LNCaP clone FGC (cell line): ENCODE results near the gene ESX1.

Experiments used
- DNase-seq: peaks from one replicate; pipeline ENCODE4 v3.0.0-alpha.2; 2011; ENCODE audit warnings: low read depth
- H3K4me3 ChIP-seq: 2 replicates; pipeline ENCODE4 v1.5.1; 2011; ENCODE audit warnings: mild to moderate bottlenecking, low read depth, low read length, control low read depth
- CTCF ChIP-seq: IDR thresholded peaks from 2 replicates; pipeline ENCODE4 v1.5.1; 2012; ENCODE audit warnings: mild to moderate bottlenecking; ENCODE audit not compliant: control insufficient read depth, insufficient read depth; ENCODE audit errors: extremely low read depth

Gene ESX1

GRCh38 chrX:104254442-104255115 is at the start of gene ESX1:
TSS of gene ESX1 (minus strand) at chrX:104254933. CDS start at chrX:104254849, 84 bp downstream.
- no peak for TF ChIP-seq CTCF
- no peak for DNase-seq
- H3K4me3 ChIP-seq = no peak within 1 kb of the TSS

GRCh38 chrX:104295636-104296035 is 40.9 kb upstream of the ESX1 start:
- no peak for DNase-seq
- no peak for TF ChIP-seq CTCF
- H3K4me3 ChIP-seq = no peak overlapping the region

- no peak for TF ChIP-seq CTCF
- H3K4me3 ChIP-seq = no peak overlapping the region
- no peak for DNase-seq
These were observed 34.2 kb upstream of the ESX1 start for GRCh38 chrX:104288961-104289360.

- no peak for DNase-seq
- no peak for TF ChIP-seq CTCF
- H3K4me3 ChIP-seq = no peak overlapping the region
These were observed 33.5 kb upstream of the ESX1 start for GRCh38 chrX:104288269-104288668.

GRCh38 chrX:104285201-104285600 is 30.5 kb upstream of the ESX1 start:
- no peak overlapping the region for H3K4me3 ChIP-seq
- DNase-seq = no peak
- TF ChIP-seq CTCF = no peak

- no peak for DNase-seq
- TF ChIP-seq CTCF = no peak
- no peak overlapping the region for H3K4me3 ChIP-seq
These were observed 29.8 kb upstream of the ESX1 start for GRCh38 chrX:104284507-104284906.

- no peak overlapping the region for H3K4me3 ChIP-seq
- TF ChIP-seq CTCF = no peak
- DNase-seq = no peak
These were observed 27.5 kb upstream of the ESX1 start for GRCh38 chrX:104282166-104282725.
